ENCODE measurements around the gene FOXC2.

Gene FOXC2

DNA sequence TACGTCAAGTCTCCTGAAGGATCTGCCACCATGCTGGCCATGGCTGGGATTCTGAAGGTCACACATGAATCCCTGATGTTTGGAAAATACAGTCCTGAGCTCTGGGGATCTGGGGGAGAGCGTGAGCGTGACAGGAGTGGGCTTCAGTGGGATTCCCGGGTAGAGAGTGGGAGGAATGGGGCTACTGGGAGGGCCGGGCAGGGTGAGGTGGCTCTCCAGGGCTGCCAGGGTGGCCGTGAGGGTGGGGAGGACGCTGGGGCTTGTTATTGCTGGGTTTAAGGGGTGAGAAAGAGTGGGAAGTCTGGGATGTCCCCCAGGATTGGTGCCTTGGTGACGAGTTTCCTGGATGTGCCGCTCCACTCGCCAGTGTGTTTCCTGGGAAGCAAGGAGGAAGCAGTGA is 43.0 kb downstream of the FOXC2 start:
- no peak for TF ChIP-seq ARNT (IDR thresholded peaks at IDR 0.05)
- TF ChIP-seq HDGF (IDR thresholded peaks at IDR 0.05; ENCODE audit: borderline replicate concordance): no peak
- no peak for TF ChIP-seq SP1 (IDR thresholded peaks at IDR 0.05)
- no peak for TF ChIP-seq ZNF384 (IDR thresholded peaks at IDR 0.05)
- no peak for TF ChIP-seq BHLHE40 (IDR thresholded peaks at IDR 0.05; ENCODE audit: borderline replicate concordance)
- no peak for TF ChIP-seq SUZ12 (IDR thresholded peaks at IDR 0.05)
- no peak for TF ChIP-seq FOXK2 (IDR thresholded peaks at IDR 0.05)
- TF ChIP-seq, protein P1, sequence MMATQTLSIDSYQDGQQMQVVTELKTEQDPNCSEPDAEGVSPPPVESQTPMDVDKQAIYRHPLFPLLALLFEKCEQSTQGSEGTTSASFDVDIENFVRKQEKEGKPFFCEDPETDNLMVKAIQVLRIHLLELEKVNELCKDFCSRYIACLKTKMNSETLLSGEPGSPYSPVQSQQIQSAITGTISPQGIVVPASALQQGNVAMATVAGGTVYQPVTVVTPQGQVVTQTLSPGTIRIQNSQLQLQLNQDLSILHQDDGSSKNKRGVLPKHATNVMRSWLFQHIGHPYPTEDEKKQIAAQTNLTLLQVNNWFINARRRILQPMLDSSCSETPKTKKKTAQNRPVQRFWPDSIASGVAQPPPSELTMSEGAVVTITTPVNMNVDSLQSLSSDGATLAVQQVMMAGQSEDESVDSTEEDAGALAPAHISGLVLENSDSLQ (IDR thresholded peaks at IDR 0.05): no peak
- no peak for TF ChIP-seq ELF4 (IDR thresholded peaks at IDR 0.05)
- no peak for TF ChIP-seq L3MBTL2 (conservative IDR thresholded peaks at IDR 0.05)
- TF ChIP-seq TARDBP (IDR thresholded peaks at IDR 0.05): no peak
- TF ChIP-seq NFRKB (IDR thresholded peaks at IDR 0.05): no peak
- POLR2A ChIA-PET: no interaction called here
- no peak for DNase-seq (ENCODE audit: extremely low spot score)
- CTCF ChIA-PET: no interaction called here

- TF ChIP-seq SP1 (IDR thresholded peaks at IDR 0.05): no peak
- no peak for TF ChIP-seq FOXA1 (IDR thresholded peaks at IDR 0.05)
- no peak for TF ChIP-seq HDGF (IDR thresholded peaks at IDR 0.05; ENCODE audit: borderline replicate concordance)
- TF ChIP-seq, protein P1 (IDR thresholded peaks at IDR 0.05): no peak
- no peak for DNase-seq (ENCODE audit: extremely low spot score)
- CTCF ChIA-PET: no interaction called here
- POLR2A ChIA-PET: no interaction called here
Observed at GRCh38 chr16:86610779-86611524, 44.3 kb downstream of the FOXC2 start.

GRCh38 chr16:86611525-86611855 is 44.9 kb downstream of the FOXC2 start:
- ChIA-PET POLR2A (no interaction called here), CTCF (no interaction called here)
- TF ChIP-seq FOXK2 (IDR thresholded peaks at IDR 0.05) (no peak), SUZ12 (IDR thresholded peaks at IDR 0.05) (no peak), HDGF (IDR thresholded peaks at IDR 0.05; ENCODE audit: borderline replicate concordance) (no peak), ELF4 (IDR thresholded peaks at IDR 0.05) (no peak), SP1 (IDR thresholded peaks at IDR 0.05) (no peak), FOXA1 (IDR thresholded peaks at IDR 0.05) (no peak), LEF1 (IDR thresholded peaks at IDR 0.05; ENCODE audit: borderline replicate concordance) (no peak), FOXM1 (IDR thresholded peaks at IDR 0.05; ENCODE audit: borderline replicate concordance) (no peak), BHLHE40 (IDR thresholded peaks at IDR 0.05; ENCODE audit: borderline replicate concordance) (no peak), ARNT (IDR thresholded peaks at IDR 0.05) (no peak), L3MBTL2 (conservative IDR thresholded peaks at IDR 0.05) (no peak), TARDBP (IDR thresholded peaks at IDR 0.05) (no peak), ZNF384 (IDR thresholded peaks at IDR 0.05) (no peak), NFRKB (IDR thresholded peaks at IDR 0.05) (no peak), CTBP1 (IDR thresholded peaks at IDR 0.05; ENCODE audit: borderline replicate concordance) (no peak)
- TF ChIP-seq, protein P1 (IDR thresholded peaks at IDR 0.05): no peak
- no peak for DNase-seq (ENCODE audit: extremely low spot score)

- no peak for DNase-seq (ENCODE audit: extremely low spot score)
- POLR2A ChIA-PET: no interaction called here
- CTCF ChIA-PET: no interaction called here
- TF ChIP-seq SP1 (IDR thresholded peaks at IDR 0.05) (no peak), BHLHE40 (IDR thresholded peaks at IDR 0.05; ENCODE audit: borderline replicate concordance) (no peak), L3MBTL2 (conservative IDR thresholded peaks at IDR 0.05) (no peak), CTBP1 (IDR thresholded peaks at IDR 0.05; ENCODE audit: borderline replicate concordance) (no peak), LEF1 (IDR thresholded peaks at IDR 0.05; ENCODE audit: borderline replicate concordance) (no peak)
- TF ChIP-seq, protein P1 (IDR thresholded peaks at IDR 0.05): no peak
Observed at GRCh38 chr16:86611941-86612340, 45.3 kb downstream of the FOXC2 start.

DNA sequence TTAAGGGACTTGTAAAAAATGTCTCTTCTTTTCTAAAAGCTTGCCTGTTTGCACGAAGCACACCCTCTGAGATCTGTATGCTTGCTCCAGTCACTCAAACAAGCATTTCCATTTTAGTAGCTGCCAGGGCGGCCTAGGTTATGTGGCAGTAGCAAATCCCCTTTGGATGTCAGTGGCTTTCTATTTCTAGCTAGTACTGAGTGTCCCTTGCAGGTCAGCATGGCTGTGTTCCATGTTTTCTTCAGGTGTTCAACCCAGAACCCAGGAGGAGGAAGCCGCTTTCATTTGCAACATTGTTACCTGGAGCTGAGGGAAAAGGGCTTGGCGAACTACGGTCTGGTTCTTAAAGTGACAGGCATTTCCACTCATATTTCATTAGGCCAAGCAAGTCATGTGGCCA is 48.1 kb downstream of the FOXC2 start:
- ChIA-PET POLR2A (no interaction called here), CTCF (interaction anchor here (0.6 kb wide), 2 partner anchors 48 to 1246 kb away, joined by 3 read pairs; partner anchors contain the start of gene FOXC2)
- TF ChIP-seq FOXM1 (IDR thresholded peaks at IDR 0.05; ENCODE audit: borderline replicate concordance) (no peak), ZNF384 (IDR thresholded peaks at IDR 0.05) (no peak), ELF4 (IDR thresholded peaks at IDR 0.05) (no peak), SP1 (IDR thresholded peaks at IDR 0.05) (no peak), FOXK2 (IDR thresholded peaks at IDR 0.05) (no peak), LEF1 (IDR thresholded peaks at IDR 0.05; ENCODE audit: borderline replicate concordance) (no peak), TARDBP (IDR thresholded peaks at IDR 0.05) (no peak), FOXA1 (IDR thresholded peaks at IDR 0.05) (no peak), L3MBTL2 (conservative IDR thresholded peaks at IDR 0.05) (no peak), ARNT (IDR thresholded peaks at IDR 0.05) (no peak), CTBP1 (IDR thresholded peaks at IDR 0.05; ENCODE audit: borderline replicate concordance) (no peak), SUZ12 (IDR thresholded peaks at IDR 0.05) (no peak), BHLHE40 (IDR thresholded peaks at IDR 0.05; ENCODE audit: borderline replicate concordance) (no peak)
- TF ChIP-seq, protein P1 (IDR thresholded peaks at IDR 0.05): no peak
- DNase-seq (ENCODE audit: extremely low spot score): no peak

Data from HEK293T (cell line).